GM21619 (cell line): Measurements from ENCODE around the gene TUBB2B.
"Not testable (repeated sequence)": the region's sequence is repeated elsewhere in the genome, so short reads cannot be mapped to it uniquely, and the experiment has no call there.

Experiments
- ATAC-seq: cut with Tn5 transposase; IDR thresholded peaks from one replicate; pipeline ENCODE4 v1.9.1; 2021; ENCODE audit not compliant: unreplicated experiment

Gene TUBB2B

GRCh38 chr6:3212261-3212660 lies 15.2 kb downstream of the TUBB2B start:
- ATAC-seq: no peak

GRCh38 chr6:3211681-3212080 lies 15.8 kb downstream of the TUBB2B start:
- no peak for ATAC-seq

GRCh38 chr6:3210024-3210610 lies 17.3 kb downstream of the TUBB2B start:
- ATAC-seq: no peak

DNA sequence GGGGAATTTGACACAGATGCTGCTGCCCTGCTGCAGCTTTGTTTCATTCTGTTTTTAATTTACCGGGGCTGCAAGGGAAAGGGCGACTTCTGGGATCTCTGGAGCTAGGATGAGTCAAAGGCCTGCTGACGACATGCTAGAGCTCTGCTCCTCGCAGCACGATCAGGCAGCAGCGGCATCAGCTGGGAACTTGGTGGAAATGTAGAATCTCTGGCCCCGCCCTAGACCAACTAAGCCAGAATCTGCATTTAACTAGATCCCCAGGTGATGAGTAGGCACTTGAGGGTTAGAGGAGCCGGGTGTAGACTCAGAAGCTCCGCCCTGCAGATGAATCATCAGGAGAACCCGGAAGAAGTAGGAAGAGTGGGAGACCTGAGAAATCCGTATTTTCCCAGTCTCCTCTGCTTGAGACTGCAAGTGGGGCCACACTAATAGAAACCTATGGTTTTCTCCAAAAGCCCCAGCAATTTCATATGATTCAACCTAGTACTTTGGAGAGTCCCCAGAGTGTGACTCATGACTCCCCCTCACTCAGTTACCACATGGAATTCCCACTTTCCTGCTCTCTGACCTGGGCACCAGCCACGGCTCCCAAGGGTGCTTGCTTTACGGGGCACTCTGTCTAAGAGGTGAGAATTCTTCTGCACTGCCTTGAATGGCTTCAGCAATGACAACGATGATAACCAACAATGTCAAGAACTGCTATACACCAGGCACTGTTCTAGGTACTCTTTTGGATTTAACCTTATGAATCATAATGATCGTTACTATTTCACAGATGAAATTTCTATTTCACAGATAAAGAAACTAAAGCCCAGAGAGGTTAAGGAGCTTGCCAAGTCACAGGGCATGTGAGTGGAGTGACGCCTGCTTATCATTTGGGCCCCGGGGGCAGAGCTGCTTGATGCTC lies 18.1 kb downstream of the TUBB2B start:
- ATAC-seq: peak; percentile 56

DNA sequence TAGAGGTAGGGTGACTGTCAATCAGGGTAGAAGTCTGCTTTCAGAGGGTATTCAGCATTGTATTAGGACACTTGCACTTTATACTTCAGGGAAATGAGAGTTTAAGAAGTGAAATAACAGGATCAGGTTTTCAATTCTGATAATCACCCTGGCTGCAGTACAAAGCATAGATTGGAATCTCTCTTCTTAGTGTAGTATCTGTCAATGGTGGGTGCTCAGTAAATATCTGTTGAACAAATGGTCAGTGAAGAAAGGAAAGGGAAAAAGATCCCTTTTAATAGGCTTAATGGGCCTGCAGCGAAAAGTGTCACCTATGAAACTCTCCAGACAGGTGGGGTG lies 18.7 kb downstream of the TUBB2B start:
- no peak for ATAC-seq

- ATAC-seq: no peak
These were observed 19.2 kb downstream of the TUBB2B start for GRCh38 chr6:3208098-3208774.

GRCh38 chr6:3206339-3207015 lies 21.0 kb downstream of the TUBB2B start:
- no peak for ATAC-seq

DNA sequence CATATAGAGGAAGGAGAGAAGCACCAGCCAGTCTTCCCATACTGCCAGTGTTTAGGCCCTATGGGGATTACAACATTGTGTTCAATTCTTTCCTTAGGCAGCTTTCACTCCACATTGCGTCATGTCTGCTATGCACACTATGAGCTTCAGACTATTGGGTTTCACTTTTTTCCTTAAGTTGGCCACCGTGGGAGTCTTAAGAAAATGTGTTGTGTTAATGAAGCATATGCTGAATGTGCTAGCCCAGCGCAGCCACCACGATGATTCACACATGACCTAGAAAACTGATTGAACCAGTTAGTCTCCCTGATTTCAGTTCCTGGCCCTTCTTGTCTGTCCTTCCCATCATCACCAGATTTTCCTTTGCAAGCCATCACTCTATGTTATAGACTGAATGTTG lies 21.5 kb downstream of the TUBB2B start:
- no peak for ATAC-seq

DNA sequence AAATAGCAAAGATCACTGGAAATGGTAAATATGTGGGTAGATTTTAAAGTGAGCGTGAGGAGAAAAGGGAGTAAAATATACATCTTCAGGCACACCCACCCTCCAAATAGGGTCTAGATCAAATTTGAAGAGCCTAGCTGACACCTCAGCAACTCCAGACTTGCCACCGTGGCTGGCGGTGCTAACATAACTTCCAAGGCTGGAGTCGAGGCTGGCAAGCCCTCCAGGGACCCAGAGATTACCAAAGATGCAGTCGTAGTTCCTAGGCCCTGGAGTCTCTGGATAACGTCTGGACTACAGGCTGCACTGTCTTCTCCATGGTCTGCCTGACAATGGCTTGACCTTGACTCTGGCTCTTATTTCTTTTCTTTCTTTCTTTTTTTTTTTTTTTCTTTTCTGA lies 22.5 kb downstream of the TUBB2B start:
- no peak for ATAC-seq

- no peak for ATAC-seq
These were observed 24.3 kb downstream of the TUBB2B start for GRCh38 chr6:3202999-3203696.

DNA sequence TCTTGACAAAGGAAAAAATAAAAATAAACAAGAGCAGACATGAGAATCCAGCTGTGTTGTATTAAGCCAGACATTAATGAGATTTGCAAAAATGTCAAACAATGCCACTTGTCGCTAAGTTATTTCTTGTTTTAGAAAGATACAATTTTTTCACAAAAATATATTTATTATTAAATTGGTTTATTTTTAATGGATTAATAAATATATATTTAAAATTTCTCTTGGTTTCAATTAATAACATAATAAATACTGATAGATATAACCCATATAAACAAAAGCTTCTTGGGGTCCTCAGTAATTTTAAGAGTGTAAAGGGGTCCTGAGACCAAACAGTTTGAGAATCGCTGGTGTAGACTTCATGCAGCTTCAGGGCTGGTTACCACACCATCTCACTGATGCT lies 26.1 kb downstream of the TUBB2B start:
- ATAC-seq: no peak

- ATAC-seq: no peak
These were observed 26.8 kb downstream of the TUBB2B start for GRCh38 chr6:3200682-3201081.

- no peak for ATAC-seq
These were observed 28.1 kb downstream of the TUBB2B start for GRCh38 chr6:3199382-3199781.

- not testable (repeated sequence) for ATAC-seq
These were observed 29.7 kb downstream of the TUBB2B start for GRCh38 chr6:3197734-3198133.

- no peak for ATAC-seq
These were observed 30.7 kb downstream of the TUBB2B start for GRCh38 chr6:3196770-3197169.

GRCh38 chr6:3195695-3196497 lies 31.6 kb downstream of the TUBB2B start:
- ATAC-seq: no peak

GRCh38 chr6:3195420-3195694 lies 32.1 kb downstream of the TUBB2B start:
- no peak for ATAC-seq

GRCh38 chr6:3194535-3195419 lies 32.7 kb downstream of the TUBB2B start:
- no peak for ATAC-seq

DNA sequence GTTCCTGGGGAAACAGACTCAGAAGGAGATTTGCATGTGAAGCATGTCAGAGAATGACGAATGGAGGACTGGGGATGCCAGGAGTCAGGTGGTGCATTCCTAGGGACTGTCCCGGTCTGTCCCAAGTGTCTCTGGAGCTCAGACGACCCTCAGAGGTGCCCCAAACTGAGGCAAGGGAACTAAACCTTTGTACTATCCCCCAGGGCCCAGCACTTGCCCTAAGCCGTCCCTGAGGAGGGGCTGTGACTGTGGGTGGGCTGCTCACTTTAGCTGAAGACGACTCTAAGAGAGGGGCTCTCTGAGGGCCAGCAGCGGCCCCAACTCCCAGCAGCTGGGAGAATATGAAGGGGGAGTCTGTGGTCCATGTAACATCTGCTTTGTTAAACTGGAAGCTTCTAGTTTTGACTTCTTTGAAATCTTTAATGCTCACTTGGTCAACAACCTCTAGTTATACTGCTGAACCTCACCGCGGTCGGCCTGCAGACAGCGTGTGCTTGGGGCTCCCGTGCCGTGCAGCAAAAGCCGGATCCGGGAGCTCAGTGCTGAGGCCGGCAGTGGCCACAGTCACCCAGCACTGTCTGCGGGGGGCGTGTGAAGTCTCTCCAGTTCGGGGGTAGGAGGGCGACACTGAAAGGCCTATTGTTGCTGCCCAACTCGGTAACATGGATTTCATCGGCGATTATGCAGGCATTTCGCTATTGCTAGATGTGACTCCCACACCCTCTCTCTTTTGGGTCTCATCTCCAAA lies 34.2 kb downstream of the TUBB2B start:
- ATAC-seq: no peak
